ENCODE results near the gene RUSC1.

The RUSC1 gene

DNA sequence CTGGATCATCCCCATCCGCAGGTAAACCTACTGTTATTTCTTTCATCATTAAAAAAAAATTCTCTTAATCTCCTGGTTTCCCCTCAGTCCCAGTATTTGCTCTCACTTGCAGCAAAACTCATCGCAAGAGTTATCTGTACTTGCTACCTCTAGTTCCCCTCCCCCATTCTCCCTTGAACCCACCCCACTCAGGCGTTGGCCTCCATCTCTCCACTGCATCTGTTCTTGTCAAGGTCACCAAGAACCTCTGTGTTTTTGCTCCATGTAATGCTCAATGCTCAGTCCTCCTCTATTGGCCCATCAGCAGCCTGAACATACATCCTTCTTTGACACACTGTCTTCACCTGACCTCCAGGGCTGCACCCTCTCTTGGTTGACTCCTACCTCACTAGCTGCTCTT, 24.0 kb upstream of the RUSC1 start:
- DNase-seq: no peak

DNA sequence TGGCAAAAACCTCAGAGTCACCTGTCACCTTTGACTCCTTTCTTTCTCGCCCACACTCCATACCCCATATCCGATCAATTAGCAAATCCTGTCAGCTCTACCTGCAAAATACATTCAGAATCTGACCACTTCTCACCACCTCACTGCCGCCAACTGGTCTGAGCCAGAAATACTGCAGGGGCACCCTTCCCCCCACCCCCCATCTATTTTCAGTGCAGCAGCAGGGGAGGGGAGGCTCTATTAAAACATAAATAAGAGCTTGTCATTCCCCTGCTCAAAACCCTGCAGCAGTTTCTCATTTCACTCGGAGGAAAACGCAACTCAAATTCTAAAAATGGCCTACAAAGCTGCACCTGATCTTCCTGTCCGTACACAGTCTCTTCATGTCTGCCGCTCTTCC, 23.3 kb upstream of the RUSC1 start:
- no peak for DNase-seq

DNA sequence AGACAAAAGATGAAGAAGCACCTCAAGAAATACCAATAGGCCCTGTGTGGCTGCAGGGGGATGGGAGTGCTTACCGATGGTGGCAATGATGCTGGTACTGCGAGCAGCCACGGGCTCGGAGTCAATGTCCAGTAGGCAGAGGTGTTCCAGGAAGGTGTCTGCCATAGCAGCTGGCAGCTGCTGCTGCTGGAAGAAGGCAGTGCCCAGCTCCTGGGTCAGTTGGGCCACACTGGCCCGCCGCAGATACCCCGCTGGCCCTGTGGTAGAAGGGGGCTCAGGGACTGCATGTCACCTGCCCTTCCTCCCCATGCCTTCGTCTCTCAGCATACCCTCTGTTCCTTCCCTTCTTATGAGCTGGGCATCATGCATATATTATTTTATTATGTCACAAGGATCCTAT, 20.7 kb upstream of the RUSC1 start:
- no peak for DNase-seq

DNA sequence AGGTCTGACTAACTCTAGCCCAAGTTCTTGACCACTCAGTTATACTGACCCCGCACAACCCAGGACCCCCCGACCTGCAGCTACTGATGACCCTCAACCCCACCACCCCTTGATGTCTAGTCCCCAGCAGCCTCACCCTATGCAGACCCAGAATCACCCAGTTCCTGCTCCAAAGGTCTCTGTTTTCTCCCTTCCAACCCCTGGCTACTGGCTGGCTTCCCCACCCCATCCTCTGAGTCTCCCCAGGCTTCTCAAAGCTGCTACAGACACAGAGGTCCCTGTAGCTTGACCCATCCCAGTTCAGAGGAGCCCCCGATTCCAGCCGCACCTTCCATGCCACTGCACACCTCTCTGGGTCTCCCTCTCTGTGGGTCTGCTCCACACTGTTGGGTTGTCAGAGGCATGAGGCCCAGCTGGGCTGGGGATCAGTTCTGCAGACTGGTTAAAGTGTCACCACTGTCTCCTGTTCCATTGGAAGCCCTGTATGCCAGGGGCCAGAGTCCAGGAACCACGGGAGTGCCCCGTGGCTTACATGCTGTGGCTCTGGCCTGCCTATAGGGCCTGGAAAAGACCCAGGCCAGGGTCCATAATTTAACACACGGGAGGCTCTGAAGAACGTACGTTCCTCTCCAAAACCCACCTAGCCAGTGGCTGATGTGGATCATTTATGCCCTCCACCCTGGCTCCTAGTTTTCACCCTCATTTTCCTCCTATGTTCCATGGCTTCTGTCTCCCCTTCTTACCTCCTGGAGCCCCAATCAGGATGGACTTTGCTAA, 20.0 kb upstream of the RUSC1 start:
- no peak for DNase-seq

DNA sequence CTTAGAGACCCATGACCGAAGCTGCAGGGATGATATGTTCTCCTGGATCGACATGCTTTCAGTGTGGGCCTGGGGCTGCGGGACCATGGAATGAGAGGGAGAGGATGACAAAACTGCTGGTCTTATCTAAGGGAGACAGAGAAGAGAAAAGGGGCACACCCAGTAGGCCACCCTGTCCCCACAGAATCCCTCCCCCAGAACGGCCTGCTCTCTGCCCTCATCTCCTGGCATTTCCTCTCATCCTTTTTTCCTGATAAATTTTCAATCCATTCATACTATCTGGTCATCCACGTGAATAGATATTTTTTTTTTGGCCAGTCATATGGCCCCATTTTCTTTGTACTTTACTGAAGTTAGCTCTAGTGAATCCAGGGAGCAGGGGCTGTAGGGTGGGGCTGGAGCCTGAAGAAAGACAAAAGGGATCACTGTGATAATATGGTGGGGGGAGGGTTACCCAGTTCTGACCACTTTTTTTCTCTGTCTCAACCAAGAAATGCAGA, 19.3 kb upstream of the RUSC1 start, which contains the start of gene PKLR:
PKLR (minus strand) TSS at position 97 of the 500 bp plus-strand sequence; CDS start at position 54, 43 bp downstream.
- no peak for DNase-seq

DNA sequence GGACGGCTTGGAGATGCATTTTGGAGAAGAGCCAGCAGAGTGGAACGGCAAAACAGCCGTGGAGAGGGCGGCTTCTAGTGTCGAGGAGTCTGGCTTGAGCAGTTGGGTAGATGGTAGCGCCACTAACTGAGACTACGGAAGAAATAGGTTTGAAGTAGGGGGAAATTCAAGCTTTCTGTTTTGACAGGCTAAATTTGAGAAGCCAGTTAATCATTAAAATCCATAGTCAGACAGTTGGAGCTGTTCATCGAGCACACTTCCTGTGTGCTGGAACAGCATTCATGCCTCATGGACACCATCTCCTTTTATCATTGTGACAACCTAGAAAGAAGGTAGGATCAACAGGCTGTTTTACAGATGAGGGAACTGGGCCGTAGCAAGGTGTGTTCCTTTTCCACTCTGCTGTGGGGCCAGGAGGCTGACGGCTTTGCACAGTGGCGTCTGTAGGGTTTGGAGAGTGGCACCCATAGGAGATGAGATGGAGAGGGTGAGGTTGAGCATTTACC, 16.1 kb upstream of the RUSC1 start:
- DNase-seq: no peak

DNA sequence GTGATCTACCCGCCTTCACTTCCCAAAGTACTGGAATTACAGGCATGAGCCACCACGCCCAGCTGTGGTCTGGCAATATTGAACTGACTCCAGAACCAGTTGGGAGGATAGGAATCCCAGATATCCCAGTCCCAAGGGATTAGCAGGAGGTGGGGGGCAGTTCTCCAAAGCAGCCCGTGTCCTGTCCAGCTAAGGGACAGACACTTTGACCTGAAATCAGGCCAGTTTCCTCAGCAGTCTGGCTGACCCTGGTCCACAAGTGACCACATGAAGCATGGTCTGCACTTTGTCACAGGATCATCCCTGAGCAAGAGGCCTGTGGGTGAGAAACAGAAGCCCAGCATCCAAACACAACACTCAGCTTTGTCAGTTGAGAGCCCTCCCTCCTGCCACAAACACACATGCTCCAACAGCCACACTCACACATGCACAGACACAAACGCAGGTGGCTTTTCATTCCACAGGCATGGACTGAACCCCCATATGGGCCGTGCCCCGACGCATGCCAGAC, 14.8 kb upstream of the RUSC1 start:
- no peak for DNase-seq

DNA sequence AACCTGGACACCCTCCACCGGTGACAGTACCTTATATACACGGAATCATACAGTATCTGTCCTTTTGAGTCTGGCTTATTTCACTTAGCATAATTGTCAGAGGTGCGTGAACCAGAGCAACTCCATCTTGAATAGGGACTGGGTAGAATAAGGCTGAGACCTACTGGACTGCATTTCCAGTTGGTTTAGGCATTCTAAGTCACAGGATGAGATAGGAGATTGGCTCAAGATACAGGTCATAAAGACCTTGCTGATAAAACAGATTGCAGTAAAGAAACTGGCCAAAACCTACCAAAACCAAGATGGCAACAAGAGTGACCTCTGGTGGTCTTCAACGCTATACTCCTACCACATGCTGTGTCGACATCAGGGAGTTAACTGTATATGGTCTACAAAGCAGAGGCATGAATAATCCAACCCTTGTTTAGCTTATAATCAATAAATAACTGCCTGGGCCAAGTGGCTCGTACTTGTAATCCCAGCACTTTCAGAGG, 13.4 kb upstream of the RUSC1 start:
- no peak for DNase-seq

DNA sequence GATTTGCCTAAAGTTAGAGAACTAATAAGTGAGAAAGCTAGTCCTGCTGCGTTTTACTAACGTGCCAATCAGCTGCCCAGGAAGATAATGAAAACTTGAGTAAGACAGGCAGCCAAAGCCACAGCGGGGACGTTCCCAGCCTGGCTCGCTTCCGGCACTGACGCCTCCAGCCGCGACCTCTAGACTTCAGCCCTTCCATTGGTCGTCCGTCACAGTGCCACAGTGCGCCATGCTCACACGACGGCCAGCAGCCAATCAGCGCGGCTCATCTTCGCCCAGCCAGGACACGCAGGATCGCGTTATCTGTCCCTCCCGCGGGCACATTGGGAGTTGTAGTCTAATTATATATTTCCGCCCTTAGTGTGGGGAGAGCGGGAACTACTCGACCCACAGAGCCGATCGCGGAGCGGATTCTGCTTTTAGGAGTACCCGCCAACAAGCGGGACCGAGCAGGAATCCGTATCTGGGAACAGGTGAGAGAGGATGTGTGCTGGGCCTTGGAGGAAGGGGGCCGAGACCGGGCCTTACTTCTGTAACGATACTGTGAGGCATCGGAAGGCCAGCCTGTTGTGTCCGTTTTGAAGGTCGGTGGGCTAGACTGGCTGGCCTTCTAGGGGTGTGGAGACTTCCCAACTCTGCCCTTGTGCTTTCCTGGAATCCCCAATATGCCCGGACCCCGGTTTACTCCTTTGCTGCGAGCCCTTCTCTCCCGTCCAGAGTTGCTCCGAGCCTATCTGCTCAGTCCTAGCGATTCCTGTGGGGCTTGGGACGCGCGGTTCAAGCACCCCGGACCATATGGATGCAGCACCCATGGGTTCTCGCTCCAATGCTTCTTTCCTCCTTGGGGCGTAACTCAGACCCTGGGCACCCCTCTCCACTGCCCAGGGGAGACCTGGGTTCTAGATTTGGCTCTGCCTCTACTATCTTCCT, 11.9 kb upstream of the RUSC1 start, which contains the start of gene FDPS:
FDPS (plus strand) TSS at position 374 of the 930 bp plus-strand sequence. CDS start 924 bp downstream, outside the sequence.
- DNase-seq: peak; percentile 96

DNA sequence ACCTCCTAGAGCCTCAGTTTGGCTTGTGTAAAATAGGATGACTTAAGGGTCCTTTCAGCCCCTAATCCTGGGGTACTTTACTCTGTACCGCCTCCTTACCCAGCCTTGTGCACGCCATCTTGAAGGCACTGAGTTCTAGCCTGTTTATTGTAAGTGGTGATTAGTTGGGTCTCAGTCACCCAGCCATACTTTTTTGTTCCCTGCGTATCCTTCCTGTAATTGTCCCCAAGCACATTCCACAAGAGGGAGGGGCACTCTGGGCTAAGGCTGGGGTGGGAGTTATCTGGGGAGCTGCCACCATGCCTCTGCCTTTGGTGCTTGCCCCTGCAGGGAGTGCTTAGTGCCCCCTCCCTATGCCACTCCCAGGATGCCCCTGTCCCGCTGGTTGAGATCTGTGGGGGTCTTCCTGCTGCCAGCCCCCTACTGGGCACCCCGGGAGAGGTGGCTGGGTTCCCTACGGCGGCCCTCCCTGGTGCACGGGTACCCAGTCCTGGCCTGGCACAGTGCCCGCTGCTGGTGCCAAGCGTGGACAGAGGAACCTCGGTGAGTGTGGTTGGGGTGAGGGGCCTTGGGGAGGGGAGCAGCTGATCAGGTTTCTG, 11.2 kb upstream of the RUSC1 start:
- no peak for DNase-seq

DNA sequence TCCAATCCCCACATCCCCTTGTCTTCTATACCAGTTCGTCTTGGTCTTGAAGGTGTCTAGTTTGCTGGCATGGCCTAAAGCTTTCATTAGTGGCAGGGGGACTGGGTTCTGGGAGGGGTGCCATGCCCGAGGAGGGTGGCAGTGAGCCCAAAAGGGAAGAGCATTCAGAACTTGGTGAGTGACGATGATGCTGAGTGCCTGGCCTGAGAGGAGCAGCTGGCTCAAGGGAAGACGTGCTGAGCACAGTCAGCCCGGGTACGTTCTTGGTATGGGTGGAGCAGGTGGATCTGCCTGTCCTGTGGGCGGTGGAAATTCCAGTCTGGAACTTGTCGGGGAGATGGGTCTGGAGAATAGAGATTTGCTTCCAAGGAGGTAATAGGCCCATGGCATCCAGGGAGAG, 7.4 kb upstream of the RUSC1 start:
- no peak for DNase-seq

DNA sequence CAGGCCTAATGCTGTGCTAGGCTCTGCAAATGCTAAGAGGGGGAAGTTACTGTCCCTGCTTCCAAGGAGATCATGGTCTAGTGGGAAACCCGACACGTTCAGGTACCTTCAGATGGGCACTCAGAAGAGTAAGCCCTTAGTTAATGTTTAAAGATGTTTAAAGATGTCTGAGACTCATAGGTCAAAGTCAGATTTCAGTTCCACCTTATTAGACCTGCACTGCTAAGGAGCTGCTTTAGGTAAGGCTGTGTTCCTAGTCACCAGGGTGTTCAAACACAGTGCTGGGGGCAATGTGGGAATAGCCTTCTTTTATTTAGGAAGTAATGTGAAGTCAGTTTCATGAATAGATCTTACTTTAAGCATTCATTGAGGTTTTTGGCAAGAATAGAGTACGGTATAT, 3.8 kb upstream of the RUSC1 start:
- DNase-seq: no peak

DNA sequence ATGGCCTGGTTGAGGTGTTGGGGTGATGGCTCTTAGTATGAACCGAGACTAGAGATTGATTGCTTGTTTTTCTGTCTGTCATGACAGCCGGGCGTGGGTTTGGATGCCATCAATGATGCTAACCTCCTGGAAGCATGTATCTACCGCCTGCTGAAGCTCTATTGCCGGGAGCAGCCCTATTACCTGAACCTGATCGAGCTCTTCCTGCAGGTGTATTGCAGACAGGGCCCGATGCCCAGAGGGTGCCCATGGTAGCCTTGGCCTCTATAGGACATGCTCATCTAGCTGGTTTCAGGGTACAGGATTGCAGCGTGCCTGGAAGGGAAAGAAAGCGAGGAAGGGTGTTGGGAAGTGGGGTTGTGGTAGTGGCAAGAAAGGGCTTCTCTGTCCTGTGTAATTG, 2.6 kb upstream of the RUSC1 start:
- DNase-seq: no peak

DNA sequence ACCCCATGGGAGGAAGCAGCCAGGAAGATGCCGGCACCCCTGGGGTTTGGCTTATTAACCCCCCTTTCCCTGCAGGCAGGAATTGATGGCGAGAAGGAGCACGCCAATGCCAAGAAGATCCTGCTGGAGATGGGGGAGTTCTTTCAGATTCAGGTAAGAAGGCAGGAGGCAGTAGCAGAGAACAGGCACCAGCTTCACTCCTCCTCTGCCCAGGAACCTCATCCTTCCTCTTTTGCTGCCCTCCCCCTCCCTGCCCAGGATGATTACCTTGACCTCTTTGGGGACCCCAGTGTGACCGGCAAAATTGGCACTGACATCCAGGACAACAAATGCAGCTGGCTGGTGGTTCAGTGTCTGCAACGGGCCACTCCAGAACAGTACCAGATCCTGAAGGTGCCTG, 1.2 kb upstream of the RUSC1 start:
- no peak for DNase-seq

DNA sequence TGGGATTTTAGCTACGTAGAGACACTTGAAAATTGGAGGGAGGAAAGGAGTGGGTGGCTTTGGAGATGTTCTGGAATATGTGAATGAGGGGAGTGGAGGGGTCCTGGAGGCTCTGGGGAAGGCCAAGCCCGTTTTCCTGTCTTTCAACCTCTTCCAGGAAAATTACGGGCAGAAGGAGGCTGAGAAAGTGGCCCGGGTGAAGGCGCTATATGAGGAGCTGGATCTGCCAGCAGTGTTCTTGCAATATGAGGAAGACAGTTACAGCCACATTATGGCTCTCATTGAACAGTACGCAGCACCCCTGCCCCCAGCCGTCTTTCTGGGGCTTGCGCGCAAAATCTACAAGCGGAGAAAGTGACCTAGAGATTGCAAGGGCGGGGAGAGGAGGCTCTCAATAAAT, 442 bp upstream of the RUSC1 start:
- DNase-seq: no peak

DNA sequence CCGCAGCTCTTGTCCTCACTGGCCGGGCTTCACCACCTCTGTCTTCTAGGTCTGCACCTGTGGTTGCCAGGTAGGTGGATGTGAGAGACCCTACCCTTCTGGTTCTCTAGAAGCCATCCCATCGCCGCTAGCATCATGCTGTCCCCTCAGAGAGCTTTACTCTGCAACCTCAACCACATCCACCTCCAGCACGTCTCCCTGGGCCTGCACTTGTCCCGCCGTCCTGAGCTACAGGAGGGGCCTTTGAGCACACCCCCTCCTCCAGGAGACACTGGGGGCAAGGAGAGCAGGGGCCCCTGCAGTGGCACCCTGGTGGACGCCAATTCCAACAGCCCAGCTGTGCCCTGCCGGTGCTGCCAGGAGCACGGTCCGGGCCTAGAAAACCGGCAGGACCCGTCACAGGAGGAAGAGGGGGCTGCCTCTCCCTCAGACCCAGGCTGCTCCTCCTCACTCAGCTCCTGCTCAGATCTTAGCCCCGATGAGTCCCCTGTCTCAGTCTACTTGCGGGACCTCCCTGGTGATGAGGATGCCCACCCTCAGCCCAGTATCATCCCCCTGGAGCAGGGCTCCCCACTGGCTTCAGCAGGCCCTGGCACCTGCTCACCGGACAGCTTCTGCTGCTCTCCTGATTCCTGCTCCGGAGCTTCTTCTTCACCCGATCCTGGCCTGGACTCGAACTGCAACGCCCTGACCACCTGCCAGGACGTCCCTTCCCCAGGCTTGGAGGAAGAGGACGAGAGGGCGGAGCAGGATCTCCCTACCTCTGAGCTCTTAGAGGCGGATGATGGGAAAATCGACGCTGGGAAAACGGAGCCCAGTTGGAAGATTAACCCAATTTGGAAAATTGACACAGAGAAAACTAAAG, 1.2 kb downstream of the RUSC1 start:
- no peak for DNase-seq

DNA sequence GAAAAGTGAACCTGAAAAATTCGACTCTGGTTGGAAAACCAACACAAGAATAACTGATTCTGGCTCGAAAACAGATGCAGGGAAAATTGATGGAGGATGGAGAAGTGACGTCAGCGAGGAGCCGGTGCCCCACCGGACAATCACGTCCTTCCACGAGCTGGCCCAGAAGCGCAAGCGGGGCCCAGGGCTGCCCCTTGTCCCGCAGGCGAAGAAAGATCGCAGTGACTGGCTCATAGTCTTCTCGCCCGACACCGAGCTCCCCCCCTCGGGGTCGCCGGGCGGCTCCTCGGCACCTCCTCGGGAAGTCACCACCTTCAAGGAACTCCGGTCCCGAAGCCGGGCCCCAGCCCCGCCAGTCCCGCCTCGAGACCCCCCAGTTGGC, 1.9 kb downstream of the RUSC1 start:
- DNase-seq: no peak

DNA sequence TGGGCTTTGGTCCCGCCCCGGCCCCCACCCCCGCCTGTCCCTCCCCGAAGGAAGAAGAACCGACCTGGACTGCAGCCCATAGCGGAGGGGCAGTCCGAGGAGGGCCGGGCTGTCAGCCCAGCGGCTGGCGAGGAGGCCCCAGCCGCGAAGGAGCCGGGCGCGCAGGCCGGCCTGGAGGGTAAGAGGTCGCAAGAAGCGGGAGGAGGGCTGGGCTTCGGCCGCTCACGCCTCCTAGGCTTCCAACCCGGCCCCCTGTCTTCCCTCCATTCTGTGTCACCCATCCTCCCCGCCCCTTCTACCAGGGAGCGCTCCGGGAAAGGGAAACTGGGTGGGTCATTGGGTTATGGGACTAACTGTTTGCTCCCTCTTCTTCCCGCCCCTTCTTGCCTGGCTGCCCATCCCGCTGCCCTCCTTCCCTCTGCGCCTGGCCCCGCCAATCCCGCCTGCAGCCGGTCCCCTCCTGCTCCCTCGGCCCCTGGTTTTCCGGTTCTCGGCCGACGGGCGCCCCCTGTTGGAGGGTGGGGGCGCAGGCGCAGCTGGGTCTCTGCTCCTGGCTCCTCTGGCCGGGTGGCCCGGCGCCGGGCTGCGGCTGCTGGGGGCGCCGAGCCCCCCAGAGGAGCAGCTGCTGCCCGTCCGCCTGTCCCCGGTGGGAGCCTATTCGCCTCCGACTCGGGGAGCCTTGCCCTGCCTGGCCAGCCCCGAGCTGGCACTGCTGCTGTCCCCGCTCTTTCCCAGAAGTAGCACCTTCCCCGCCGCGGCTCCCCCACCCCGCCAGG, 2.4 kb downstream of the RUSC1 start:
- DNase-seq: peak; percentile 86

DNA sequence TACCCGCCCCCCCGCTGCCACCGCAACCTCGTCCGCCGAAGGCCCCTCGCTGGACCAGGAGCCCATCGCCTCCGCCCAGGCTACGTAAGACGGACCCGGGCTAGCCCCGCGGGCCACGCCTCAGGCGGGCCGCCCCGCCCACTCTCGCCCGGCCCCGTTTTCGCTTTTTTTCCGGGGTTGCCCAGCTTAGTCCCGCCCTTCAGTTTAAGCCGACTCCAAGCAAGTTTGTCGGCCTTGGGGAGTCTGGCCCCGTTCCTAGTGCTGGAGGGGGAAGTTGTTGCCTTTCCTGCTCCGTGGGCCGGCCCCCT, 3.0 kb downstream of the RUSC1 start:
- peak; percentile 74 for DNase-seq

DNA sequence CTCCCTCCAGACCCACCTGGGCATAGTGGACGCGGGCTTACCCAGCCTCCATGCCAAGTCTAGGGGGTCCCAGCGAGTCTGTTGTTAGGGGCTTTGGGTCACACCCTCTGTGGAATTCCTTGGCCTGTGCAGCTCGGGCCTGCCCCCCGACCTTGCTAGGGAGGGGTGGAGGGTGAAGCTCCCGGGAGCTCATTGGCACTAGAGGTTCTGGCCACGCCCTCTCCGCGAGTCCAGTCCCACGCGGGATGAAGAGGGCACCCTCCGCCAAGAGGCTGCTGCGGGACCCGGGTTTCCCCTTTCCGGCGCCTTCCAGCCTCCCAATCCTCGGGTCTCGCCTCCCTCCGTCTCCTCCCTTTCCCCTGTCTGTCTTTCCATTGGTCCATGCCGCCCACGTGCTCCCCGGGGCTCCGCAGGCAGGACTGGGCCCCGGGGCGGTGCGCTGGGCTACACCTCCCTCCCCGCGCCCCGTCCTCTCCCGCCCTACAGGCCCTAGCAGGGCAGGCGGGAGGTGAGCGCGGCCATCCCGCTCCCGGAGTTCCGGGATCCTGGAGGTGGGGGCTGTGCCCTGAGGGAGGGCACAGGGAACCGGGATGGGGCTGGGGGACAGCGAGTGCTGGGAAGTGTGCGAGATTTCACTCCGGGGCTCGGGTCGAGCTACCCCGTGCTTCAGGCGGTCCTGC, 3.5 kb downstream of the RUSC1 start:
- peak; percentile 80 for DNase-seq
